Measurements from ENCODE around the gene KRTAP10-2.

KRTAP10-2 gene

DNA sequence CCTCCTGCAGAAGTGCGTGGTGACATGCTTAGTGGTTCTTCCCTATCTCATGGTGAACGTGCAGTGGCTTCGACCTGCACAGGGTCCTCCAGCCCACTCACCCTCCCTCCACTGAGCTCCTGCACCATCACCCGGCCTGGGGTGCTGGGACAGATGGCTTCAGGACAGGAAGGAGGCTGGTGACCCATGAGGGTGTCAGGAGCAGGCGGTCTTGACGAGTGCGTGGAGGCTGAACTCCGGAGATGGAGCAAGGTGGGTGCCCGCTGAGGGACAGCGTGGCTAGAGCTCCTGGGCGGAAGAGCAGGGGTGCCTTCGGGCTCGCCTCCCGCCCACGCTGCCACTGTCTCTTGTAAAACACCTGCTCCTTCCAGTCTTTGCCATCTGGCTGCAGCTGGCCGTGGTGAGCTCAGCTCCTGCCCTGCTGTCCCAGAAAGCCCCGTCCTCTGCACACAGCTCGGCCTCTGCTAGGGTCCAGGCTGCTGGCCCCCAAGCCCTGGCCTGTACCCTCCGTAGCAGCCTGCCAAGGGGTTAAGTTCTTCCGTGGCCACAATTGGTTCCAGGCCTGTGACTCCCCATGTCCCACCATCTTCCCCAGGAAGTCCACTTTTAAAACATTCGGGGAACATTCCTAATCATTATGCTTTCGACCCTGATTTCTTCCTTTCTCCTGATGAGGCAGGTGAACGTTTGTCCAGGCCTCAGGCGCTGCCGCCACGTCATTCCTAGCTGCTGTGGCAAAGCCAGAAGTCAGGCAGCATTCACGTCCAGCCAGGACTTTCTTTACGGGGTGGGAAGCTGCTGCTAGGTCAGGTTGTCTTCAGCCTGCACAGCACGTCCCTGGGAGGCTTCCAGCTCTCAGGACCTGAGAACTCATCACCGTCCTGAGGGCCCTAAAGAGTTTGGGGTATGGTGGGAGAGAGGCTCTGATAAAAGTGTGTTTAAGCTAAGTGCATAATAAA lies 19.4 kb downstream of the KRTAP10-2 start:
- H3K9me2 ChIP-seq (replicated peaks; ENCODE audit: insufficient read depth, low read length) = no peaks in the 10 kb centered on the region
- TF ChIP-seq, protein P1, sequence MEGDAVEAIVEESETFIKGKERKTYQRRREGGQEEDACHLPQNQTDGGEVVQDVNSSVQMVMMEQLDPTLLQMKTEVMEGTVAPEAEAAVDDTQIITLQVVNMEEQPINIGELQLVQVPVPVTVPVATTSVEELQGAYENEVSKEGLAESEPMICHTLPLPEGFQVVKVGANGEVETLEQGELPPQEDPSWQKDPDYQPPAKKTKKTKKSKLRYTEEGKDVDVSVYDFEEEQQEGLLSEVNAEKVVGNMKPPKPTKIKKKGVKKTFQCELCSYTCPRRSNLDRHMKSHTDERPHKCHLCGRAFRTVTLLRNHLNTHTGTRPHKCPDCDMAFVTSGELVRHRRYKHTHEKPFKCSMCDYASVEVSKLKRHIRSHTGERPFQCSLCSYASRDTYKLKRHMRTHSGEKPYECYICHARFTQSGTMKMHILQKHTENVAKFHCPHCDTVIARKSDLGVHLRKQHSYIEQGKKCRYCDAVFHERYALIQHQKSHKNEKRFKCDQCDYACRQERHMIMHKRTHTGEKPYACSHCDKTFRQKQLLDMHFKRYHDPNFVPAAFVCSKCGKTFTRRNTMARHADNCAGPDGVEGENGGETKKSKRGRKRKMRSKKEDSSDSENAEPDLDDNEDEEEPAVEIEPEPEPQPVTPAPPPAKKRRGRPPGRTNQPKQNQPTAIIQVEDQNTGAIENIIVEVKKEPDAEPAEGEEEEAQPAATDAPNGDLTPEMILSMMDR (IDR thresholded peaks at IDR 0.05; ENCODE audit: insufficient read depth, low read length, poor library complexity, severe bottlenecking) = no peak
- H4K20me1 ChIP-seq (ENCODE audit: low read depth, low read length) = no peaks in the 10 kb centered on the region
- H3K4me2 ChIP-seq (ENCODE audit: low read depth, low read length, poor library complexity, severe bottlenecking) = no peak overlapping the region
- H3K9me3 ChIP-seq (ENCODE audit: insufficient read depth, low read length) = no peaks in the 10 kb centered on the region
- H3K36me3 ChIP-seq (ENCODE audit: low read length) = no peaks in the 10 kb centered on the region
- H3F3A ChIP-seq (ENCODE audit: insufficient read depth) = no peaks in the 10 kb centered on the region
- H3K27me3 ChIP-seq (ENCODE audit: low read length) = no peaks in the 10 kb centered on the region
- no peak overlapping the region for H3K4me3 ChIP-seq (ENCODE audit: insufficient read depth, low read length, poor library complexity, severe bottlenecking)
- no peak overlapping the region for H2AFZ ChIP-seq (ENCODE audit: low read depth, low read length, severe bottlenecking)
- no peak overlapping the region for H3K27ac ChIP-seq (ENCODE audit: low read depth, low read length)
- no peaks in the 10 kb centered on the region for H3K79me2 ChIP-seq (ENCODE audit: insufficient read depth, low read length)
- no peak overlapping the region for H3K9ac ChIP-seq (ENCODE audit: low read length)

DNA sequence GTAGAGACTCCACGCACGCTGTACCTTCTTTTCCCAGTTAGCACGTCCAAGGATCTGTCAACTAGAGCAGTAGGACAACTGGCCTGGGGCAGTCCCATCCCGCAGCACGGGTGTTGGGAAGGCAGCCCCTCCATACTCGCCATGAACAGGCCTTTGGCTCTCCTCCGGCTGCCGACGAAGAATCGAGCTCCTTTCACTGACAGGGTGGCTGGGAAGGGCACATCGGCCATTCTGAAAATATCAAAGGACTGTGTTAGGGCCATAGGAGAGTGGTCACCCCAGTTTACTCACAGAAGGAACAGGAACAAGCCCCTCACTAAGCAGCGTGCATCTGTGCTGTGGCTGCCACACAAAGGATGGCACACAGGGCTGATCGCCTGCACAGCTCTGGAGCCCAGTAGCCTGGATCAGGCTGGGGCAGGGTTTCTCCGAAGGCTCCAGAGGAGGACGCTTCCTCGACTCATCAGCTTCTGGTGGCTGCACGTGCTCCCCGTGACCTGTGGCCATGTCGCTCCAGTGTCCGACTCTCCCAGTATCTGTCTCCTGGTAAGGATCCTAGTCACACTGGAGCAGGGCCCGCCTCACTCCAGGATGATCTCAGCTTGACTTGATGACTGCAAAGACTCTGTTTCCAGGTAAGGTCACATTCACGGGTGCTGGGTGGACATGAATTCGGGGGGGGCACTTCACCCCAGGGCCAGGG lies 20.3 kb downstream of the KRTAP10-2 start:
- Histone ChIP-seq H3K27ac (ENCODE audit: low read depth, low read length) (no peak overlapping the region), H3K9me3 (ENCODE audit: insufficient read depth, low read length) (no peaks in the 10 kb centered on the region), H4K20me1 (ENCODE audit: low read depth, low read length) (no peaks in the 10 kb centered on the region), H3F3A (ENCODE audit: insufficient read depth) (no peaks in the 10 kb centered on the region), H3K4me2 (ENCODE audit: low read depth, low read length, poor library complexity, severe bottlenecking) (no peak overlapping the region), H2AFZ (ENCODE audit: low read depth, low read length, severe bottlenecking) (no peak overlapping the region), H3K79me2 (ENCODE audit: insufficient read depth, low read length) (no peaks in the 10 kb centered on the region), H3K27me3 (ENCODE audit: low read length) (no peaks in the 10 kb centered on the region), H3K9me2 (replicated peaks; ENCODE audit: insufficient read depth, low read length) (no peaks in the 10 kb centered on the region), H3K4me3 (ENCODE audit: insufficient read depth, low read length, poor library complexity, severe bottlenecking) (no peak overlapping the region), H3K9ac (ENCODE audit: low read length) (no peak overlapping the region), H3K36me3 (ENCODE audit: low read length) (no peaks in the 10 kb centered on the region)
- TF ChIP-seq, protein P1 (IDR thresholded peaks at IDR 0.05; ENCODE audit: insufficient read depth, low read length, poor library complexity, severe bottlenecking) = no peak
- TF ChIP-seq EZH2phosphoT487 (conservative IDR thresholded peaks at IDR 0.05; ENCODE audit: low read length) = no peak

- Histone ChIP-seq H2AFZ (ENCODE audit: low read depth, low read length, severe bottlenecking) (no peak overlapping the region), H3K9me3 (ENCODE audit: insufficient read depth, low read length) (no peaks in the 10 kb centered on the region), H3K27me3 (ENCODE audit: low read length) (no peaks in the 10 kb centered on the region), H3K9ac (ENCODE audit: low read length) (no peak overlapping the region), H3K36me3 (ENCODE audit: low read length) (no peaks in the 10 kb centered on the region), H3K27ac (ENCODE audit: low read depth, low read length) (no peak overlapping the region), H3K4me2 (ENCODE audit: low read depth, low read length, poor library complexity, severe bottlenecking) (no peak overlapping the region), H3K79me2 (ENCODE audit: insufficient read depth, low read length) (no peaks in the 10 kb centered on the region), H3K4me3 (ENCODE audit: insufficient read depth, low read length, poor library complexity, severe bottlenecking) (no peak overlapping the region), H3F3A (ENCODE audit: insufficient read depth) (no peaks in the 10 kb centered on the region), H3K9me2 (replicated peaks; ENCODE audit: insufficient read depth, low read length) (no peaks in the 10 kb centered on the region), H4K20me1 (ENCODE audit: low read depth, low read length) (no peaks in the 10 kb centered on the region)
- no peak for TF ChIP-seq EZH2phosphoT487 (conservative IDR thresholded peaks at IDR 0.05; ENCODE audit: low read length)
- TF ChIP-seq, protein P1 (IDR thresholded peaks at IDR 0.05; ENCODE audit: insufficient read depth, low read length, poor library complexity, severe bottlenecking) = no peak
Measured at GRCh38 chr21:44530221-44530902, 20.9 kb downstream of the KRTAP10-2 start.
